Heart right ventricle (tissue), 16 donors: ENCODE data around the gene SCRN2. TPM values are rescaled to one million over a fixed set of nuclear protein-coding genes. Genes with fewer than 3 reads are reported as not detected.
A peak's percentile ranks its signal among the peaks of the same experiment; 100 is the strongest.

Experiments used
- ATAC-seq, 8 donors: fragments of 200-7000 bp; cut with Tn5 transposase; one replicate each; pipeline ENCODE4 v1.9.1; 2020; ENCODE audit warnings: mild to moderate bottlenecking in 8 of 8, moderate library complexity in 8 of 8, moderate number of reproducible peaks in 1 of 8
- DNase-seq, 2 donors: peaks; one replicate each; pipeline ENCODE4 v3.0.0-alpha.2; 2020
- H3K27ac ChIP-seq, 10 donors: fragments of 200-600 bp; sonication (generic) in 2 of 10; one replicate each; pipeline versions ENCODE4 v1.5.0 to v1.8.0; 2020 to 2022; ENCODE audit warnings: mild to moderate bottlenecking in 3 of 10
- H3K27me3 ChIP-seq, 7 donors: fragments of 200-600 bp; one replicate each; pipeline ENCODE4 v1.8.0; 2021 to 2022; ENCODE audit warnings: mild to moderate bottlenecking in 2 of 7
- H3K36me3 ChIP-seq, 9 donors: fragments of 200-600 bp; sonication (generic) in 1 of 9; one replicate each; pipeline versions ENCODE4 v1.5.0 to v1.8.0; 2020 to 2022; ENCODE audit warnings: mild to moderate bottlenecking in 2 of 9
- H3K4me1 ChIP-seq, 9 donors: fragments of 200-600 bp; sonication (generic) in 1 of 9; one replicate each; pipeline versions ENCODE4 v1.5.0 to v1.8.0; 2020 to 2022; ENCODE audit warnings: mild to moderate bottlenecking in 4 of 9
- H3K4me3 ChIP-seq, 10 donors: fragments of 200-600 bp; sonication (generic) in 2 of 10; one replicate each; pipeline versions ENCODE4 v1.5.0 to v1.8.0; 2020 to 2022; ENCODE audit warnings: mild to moderate bottlenecking in 7 of 10, moderate library complexity in 2 of 10
- H3K9me3 ChIP-seq, 11 donors: fragments of 200-600 bp in 10 of 11; sonication (generic) in 2 of 11; one replicate each; pipeline versions ENCODE4 v1.5.0 to v1.8.0; 2013 to 2022; ENCODE audit warnings: mild to moderate bottlenecking in 2 of 11, control low read depth in 1 of 11, moderate library complexity in 1 of 11
- WGBS, 2 donors: extraction: QIAGEN DNeasy Blood & Tissue Kit; methylation state at CpG; one replicate each; pipeline ENCODE4 v1.1.7; 2013; ENCODE audit warnings: inconsistent platforms in 1 of 2; 5-methylcytosine and 5-hydroxymethylcytosine counted together
- intact Hi-C, 10 donors: fragments of 100-400 bp; cut with DNase I; formaldehyde crosslinking; loops; one replicate each; pipeline versions ENCODE4 v1.11.1 to v1.14.2; 2022
- polyA plus RNA-seq, 2 donors: library from polyadenylated mRNA; stranded (reverse); fragments of 200-250 nt; gene quantifications; one replicate each; pipeline ENCODE4 v1.2.3, GENCODE V29; 2013
- total RNA-seq, 10 donors: library from RNA; stranded (reverse); fragmentation: NEBNext Ultra II Directional in 3 of 10; extraction: Animal tissue kit (Norgen Biotek cat#: 25700) in 3 of 10; gene quantifications; one replicate each; pipeline versions ENCODE4 v1.2.1 to v1.2.4, GENCODE V29; 2021 to 2023
- TF ChIP-seq, protein P1 (sequence below), 9 donors: fragments of 200-600 bp; sonication (generic) in 2 of 9; IDR thresholded peaks; one replicate each; pipeline versions ENCODE4 v1.5.0 to v1.8.0; 2021 to 2022; ENCODE audit warnings: antibody characterized with exemption in 9 of 9, mild to moderate bottlenecking in 5 of 9, moderate library complexity in 1 of 9
- donor health status: Arrhythmogenic right ventricular cardiomyopathy.
- donor health status: ischemic (EF 13 %, LVEDD 7.1; RV severe dilation, severe dysfunction).
- donor health status: healthy with polysubstance abuse.
- donor health status: DM: no; HTN: yes; CAD: no.
- donor health status: DM: no; HTN: no; CAD: no.
- donor health status: ischemic (EF 25% LVEDD 6.9; RV normal size, moderate dysfunction).
- donor health status: ischemic (EF 25% LVEDD 5.7; RV mildly dilated, moderate dysfunction).
- donor health status: healthy.
- donor health status: DM: yes; HTN: yes; CAD: no.
- donor health status: Ischemic cardiomyopathy.
- donor health status: ischemic (EF 35%, LVEDD 5.7; RV mildly dilated, moderate dysfunction).
- donor health status: nonischemic (EF 11% LVEDD 7.7; RV severe dilation, severe dysfunction).
- donor health status: DM: yes; HTN: yes; CAD: no.
- donor health status: PGD.
- donor health status: ischemic (EF 29% LVEDD 5.4; RV normal size, mild dysfunction).
- donor health status: nonischemic (EF 23%, LVEDD 6.1; RV moderate dilation, normal function).

SCRN2 gene
- total and polyA plus RNA-seq, 12 donors = 20.6 to 82.5 (median 34.5) TPM

DNA sequence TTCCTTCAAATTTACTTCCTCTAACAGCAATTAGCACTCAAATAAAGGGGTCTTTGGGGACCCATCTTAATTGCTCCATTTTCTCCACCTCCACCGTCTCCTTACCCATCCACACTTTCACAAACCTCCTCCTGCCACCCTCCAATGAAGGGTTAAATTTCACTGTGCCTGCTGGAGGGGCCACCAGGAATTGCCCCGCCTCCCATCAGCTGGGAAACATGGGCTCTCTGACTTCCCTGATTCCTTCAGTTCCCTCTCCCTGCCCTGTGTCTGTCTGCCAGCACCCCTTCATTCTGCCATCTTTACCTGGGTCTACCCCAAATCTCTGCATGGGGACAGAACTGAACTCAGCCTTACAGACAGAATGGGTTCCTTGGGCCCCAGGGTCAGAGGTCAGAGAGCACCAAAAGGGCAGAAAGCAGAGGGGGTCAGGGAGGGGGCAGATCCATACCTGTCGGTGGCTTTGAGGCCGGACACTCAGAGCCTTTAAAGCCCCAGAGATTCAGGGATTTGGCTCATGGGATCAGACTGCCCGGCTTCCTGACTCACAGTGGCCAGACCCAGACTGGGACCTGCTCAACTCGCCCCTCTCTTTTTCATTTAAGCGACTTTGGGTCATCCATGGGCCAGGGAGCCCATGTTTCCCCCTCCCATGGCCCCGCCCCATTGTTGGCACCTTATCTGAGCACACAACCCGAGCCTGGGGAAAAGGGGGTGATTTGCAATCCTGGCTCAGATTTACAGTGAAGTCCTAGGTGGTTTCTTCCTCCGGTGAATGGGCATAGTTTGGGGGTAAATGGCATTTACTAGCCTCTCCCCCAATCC is 37.3 kb upstream of the SCRN2 start:
- ATAC-seq (no peak), DNase-seq (no peak)
- Histone ChIP-seq H3K9me3 (no peaks in the 10 kb centered on the region), H3K36me3 (no peaks in the 10 kb centered on the region), H3K4me1 (peaks cover 0 to 18% (median 0%) of the 10 kb centered on the region in 9 donors), H3K27me3 (peaks cover 0 to 43% (median 24%) of the 10 kb centered on the region in 7 donors), H3K4me3 (no peak overlapping the region), H3K27ac (peak overlapping the region in 1 of 10 donors; percentile 40)
- intact Hi-C loops = no loop called here
- 65 to 68% methylated on average over 10 of the region's 10 CpGs for WGBS, 2 donors
- TF ChIP-seq, protein P1, sequence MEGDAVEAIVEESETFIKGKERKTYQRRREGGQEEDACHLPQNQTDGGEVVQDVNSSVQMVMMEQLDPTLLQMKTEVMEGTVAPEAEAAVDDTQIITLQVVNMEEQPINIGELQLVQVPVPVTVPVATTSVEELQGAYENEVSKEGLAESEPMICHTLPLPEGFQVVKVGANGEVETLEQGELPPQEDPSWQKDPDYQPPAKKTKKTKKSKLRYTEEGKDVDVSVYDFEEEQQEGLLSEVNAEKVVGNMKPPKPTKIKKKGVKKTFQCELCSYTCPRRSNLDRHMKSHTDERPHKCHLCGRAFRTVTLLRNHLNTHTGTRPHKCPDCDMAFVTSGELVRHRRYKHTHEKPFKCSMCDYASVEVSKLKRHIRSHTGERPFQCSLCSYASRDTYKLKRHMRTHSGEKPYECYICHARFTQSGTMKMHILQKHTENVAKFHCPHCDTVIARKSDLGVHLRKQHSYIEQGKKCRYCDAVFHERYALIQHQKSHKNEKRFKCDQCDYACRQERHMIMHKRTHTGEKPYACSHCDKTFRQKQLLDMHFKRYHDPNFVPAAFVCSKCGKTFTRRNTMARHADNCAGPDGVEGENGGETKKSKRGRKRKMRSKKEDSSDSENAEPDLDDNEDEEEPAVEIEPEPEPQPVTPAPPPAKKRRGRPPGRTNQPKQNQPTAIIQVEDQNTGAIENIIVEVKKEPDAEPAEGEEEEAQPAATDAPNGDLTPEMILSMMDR (IDR thresholded peaks at IDR 0.05) = no peak

DNA sequence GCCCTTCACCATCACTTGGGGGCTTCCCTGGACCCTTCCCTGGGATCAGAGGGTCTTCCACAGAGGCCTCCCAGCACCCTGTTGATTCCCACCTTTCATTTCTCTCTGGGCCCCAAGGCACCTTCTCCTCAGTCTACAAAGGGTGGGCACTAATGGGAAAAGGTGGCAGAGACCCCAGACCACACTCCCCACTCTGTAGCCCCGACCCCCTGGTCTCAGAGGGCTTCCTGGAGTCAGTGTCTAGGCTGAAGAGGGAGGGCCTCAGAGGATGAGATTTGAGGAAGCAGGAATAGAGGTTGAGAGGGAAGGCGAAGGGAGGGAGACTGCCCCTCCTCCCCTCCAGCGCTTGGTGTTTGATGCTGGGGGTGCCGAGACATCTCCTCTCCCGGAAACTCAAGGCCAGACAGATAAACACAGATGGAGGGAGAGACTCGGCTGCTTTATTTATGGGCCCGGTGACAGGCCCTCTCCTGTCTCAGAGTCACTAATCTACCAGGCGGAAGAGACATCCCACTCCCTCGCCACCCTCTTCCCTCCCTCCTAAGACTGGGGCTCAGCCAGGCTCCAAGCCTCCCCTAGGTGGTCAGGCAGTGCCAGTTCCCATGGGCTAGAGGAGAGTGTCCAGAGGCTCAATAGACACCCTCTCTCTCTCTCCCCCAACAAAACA is 36.4 kb upstream of the SCRN2 start:
- TF ChIP-seq, protein P1 (IDR thresholded peaks at IDR 0.05) = no peak
- no peaks in the 10 kb centered on the region for H3K9me3 ChIP-seq
- no peak overlapping the region for H3K4me3 ChIP-seq
- H3K36me3 ChIP-seq = no peaks in the 10 kb centered on the region
- no peak for ATAC-seq
- intact Hi-C loops = no loop called here
- H3K27ac ChIP-seq = no peak overlapping the region
- WGBS, 2 donors = 57 to 60% methylated on average over 9 of the region's 9 CpGs
- DNase-seq = no peak
- H3K27me3 ChIP-seq = peaks cover 0 to 52% (median 33%) of the 10 kb centered on the region in 7 donors
- H3K4me1 ChIP-seq = peaks cover 0 to 12% (median 0%) of the 10 kb centered on the region in 9 donors

DNA sequence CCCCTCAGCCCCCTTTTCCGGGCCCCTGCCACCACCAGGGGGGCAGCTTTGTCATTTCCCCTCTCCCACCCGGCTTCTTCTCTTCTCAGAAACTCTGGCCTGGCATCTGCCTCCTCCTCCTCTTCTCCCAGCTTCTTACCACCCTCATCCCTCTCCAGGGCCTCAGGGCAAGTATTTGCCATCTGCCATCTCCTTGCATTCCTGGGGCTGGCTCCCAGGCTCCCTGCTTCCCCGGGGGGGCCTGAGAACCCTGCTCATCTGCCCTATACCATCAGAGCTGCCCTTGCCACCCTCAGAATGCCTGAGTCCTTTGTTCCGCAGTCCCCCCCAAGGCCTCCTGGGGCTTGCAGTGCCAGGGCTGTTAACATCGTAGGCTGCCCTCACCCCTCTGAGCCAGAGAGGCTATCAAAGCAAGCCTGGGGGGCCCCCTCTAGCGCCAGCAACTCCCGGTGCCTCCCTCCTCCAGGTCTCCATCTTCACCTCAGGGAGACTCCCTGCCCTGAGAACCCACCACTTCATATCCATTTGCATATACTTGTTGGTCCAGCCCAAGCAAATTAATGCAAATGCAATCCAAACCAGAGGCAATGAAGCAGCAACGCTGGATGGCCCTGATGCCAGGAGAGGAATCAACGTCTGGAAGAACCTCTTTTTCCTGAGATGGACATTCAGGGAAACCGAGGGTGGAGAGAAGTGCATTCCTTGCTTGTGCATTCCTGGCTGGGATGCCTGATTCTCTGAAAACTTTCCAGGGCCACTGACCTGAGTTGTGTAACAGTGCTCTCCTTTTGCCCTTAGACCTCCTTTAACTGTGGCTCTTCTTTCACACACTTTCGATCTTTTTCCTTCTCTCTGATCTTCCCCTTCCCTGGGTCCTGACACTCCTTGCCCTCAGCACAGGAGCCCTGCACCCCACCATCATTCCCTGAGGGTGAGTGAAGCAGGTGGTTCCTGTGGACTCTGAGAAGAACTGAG is 34.2 kb upstream of the SCRN2 start:
- Histone ChIP-seq H3K27ac (no peak overlapping the region), H3K4me3 (no peak overlapping the region), H3K27me3 (peaks cover 0 to 74% (median 55%) of the 10 kb centered on the region in 7 donors), H3K4me1 (peaks cover 0 to 6% (median 0%) of the 10 kb centered on the region in 9 donors), H3K36me3 (no peaks in the 10 kb centered on the region), H3K9me3 (no peaks in the 10 kb centered on the region)
- no peak for DNase-seq
- 68% methylated on average over 11 of the region's 11 CpGs for WGBS, 2 donors
- intact Hi-C loops = no loop called here
- peak in 1 of 8 donors; percentile 11 for ATAC-seq
- TF ChIP-seq, protein P1 (IDR thresholded peaks at IDR 0.05) = no peak
